Fibroblast of the aortic adventitia (primary cell): ENCODE data around the gene CYB5RL. TPM values are rescaled to one million over a fixed set of nuclear protein-coding genes. Genes with fewer than 3 reads are reported as not detected.
"Not testable (repeated sequence)": the region's sequence is repeated elsewhere in the genome, so short reads cannot be mapped to it uniquely, and the experiment has no call there.

Experiments used
- DNase-seq: peaks from one replicate; pipeline ENCODE4 v3.0.0-alpha.2; 2010; ENCODE audit warnings: low read depth
- H3K4me3 ChIP-seq: 2 replicates; pipeline ENCODE4 v1.5.1; 2011; ENCODE audit warnings: low read depth, mild to moderate bottlenecking, control low read depth, low read length, moderate library complexity
- total RNA-seq: library from RNA; depleted of rRNA; stranded (reverse); fragments of >200 nt; gene quantifications from 2 replicates; pipeline ENCODE4 v1.2.3, GENCODE V29; 2012; ENCODE audit warnings: low replicate concordance
- TF ChIP-seq, protein P1 (sequence below): IDR thresholded peaks from 2 replicates; pipeline ENCODE4 v1.5.1; 2011; ENCODE audit warnings: mild to moderate bottlenecking, low read length, control low read depth, inconsistent platforms; ENCODE audit not compliant: insufficient read depth

The CYB5RL gene
- total RNA-seq, 1 donor, result 10.9 TPM

DNA sequence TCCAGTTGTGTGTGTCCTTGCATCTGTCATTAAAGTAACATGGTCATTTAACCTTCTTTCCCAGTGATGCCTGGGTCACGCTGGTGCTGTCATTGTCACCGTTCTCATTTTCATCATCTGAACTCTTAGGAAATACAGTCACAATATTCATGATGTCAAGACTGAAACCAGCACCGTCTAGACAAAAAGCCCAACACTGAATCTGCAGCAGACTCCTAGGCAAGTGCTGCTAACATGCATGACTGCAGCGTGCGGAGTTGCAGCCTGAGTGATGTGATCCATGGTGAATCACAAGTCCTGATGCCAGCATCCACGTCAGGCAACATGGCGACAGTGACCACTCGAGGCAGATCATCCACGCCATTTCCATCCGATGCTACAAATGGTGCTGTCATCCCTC is 37.8 kb upstream of the CYB5RL start:
- no peak for DNase-seq
- TF ChIP-seq, protein P1, sequence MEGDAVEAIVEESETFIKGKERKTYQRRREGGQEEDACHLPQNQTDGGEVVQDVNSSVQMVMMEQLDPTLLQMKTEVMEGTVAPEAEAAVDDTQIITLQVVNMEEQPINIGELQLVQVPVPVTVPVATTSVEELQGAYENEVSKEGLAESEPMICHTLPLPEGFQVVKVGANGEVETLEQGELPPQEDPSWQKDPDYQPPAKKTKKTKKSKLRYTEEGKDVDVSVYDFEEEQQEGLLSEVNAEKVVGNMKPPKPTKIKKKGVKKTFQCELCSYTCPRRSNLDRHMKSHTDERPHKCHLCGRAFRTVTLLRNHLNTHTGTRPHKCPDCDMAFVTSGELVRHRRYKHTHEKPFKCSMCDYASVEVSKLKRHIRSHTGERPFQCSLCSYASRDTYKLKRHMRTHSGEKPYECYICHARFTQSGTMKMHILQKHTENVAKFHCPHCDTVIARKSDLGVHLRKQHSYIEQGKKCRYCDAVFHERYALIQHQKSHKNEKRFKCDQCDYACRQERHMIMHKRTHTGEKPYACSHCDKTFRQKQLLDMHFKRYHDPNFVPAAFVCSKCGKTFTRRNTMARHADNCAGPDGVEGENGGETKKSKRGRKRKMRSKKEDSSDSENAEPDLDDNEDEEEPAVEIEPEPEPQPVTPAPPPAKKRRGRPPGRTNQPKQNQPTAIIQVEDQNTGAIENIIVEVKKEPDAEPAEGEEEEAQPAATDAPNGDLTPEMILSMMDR, result no peak

DNA sequence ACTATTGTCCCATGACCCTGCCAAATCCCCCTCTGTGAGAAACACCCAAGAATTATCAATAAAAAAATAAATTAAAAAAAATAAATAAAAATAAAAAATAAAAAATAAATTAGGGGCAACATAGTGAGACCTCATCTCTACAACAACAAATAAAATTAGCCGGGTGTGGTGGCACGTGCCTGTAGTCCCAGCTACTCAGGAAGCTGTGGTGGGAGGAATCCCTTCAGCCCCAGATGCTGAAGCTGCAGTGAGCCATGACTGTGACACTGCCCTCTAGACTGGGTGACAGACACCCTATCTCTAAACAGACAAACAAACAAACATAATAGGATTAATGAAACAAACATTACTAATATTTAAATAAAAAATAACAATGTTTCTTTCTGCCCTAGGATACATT is 34.5 kb upstream of the CYB5RL start:
- H3K4me3 ChIP-seq, result no peak overlapping the region
- DNase-seq, result no peak
- TF ChIP-seq, protein P1, result no peak

More for the DNA sequence above, 37.8 kb upstream of the CYB5RL start:
- H3K4me3 ChIP-seq, result no peak overlapping the region

DNA sequence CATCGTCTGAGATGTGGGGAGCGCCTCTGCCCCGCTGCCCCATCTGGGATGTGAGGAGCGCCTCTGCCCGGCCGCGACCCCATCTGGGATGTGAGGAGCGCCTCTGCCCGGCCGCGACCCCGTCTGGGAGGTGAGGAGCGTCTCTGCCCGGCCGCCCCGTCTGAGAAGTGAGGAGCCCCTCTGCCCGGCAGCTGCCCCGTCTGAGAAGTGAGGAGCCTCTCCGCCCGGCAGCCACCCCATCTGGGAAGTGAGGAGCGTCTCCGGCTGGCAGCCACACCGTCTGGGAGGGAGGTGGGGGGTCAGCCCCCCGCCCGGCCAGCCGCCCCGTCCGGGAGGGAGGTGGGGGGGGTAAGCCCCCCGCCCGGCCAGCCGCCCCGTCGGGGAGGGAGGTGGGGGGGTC is 33.4 kb upstream of the CYB5RL start:
- not testable (repeated sequence) for DNase-seq, H3K4me3 ChIP-seq

DNA sequence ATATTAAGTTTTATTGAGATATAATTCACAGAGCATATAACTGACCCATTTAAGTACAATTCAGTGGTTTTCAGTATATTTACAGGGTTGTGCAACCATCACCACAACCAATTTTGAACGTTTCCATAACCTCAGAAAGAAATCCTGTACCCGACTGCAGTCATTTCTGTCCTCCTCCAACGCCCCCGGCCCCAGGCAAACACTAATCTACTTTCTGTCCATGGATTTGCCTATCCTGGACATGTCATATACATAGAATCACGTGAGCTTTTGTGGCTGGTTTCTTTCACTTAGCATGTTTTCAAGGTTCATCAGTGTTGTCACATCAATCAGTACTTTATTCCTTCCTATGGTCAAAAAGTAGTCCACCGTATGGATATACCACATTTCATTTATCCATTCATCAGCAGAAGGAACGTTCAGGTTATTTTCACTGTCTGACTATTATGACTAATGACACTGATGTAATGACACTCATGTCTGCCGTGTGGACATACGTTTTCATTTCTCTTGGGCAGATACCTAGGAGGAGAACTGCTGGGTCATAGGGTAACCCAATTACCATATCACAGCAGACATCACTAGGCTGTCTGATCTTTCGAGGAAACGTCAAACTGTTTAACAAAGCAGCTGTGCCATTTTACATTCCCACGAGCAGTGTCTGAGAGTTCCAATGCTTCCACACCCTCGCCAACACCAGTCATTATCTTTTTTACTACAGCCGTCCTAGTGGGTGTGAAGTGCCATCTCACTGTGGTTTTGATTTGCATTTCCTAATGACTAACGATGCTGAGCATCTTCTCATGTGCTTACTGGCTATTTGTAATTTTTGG is 30.9 kb upstream of the CYB5RL start:
- TF ChIP-seq, protein P1, result no peak
- no peak for DNase-seq
- no peak overlapping the region for H3K4me3 ChIP-seq

DNA sequence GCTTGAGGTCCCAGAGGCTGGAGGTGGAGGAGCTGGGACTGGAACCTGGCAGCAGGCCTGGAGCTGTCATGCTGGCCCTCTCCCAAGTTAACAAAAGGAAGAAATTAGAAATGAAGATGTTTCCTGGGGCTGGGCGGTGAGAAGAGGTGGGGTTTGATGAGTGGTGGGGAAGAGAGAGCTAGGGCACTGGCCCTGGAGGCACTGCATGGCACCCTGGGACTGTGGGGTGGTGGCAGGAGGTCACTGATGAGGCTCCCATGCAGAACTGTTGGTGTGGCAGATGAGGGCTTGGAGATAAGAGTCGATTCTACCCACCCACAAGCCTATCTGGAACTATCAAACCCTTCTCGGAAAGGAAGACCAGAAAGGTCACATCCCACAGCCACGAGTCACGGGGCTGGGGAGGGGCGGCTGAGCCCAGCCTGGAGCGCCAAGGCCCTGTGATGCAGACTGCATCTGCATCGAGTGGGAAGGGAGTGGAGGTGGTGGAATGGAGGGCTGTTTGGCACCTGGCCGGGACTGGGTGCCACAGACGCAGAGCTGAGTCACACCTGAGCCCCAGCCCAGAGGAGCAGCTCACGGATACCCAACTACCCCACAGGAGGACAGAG is 29.6 kb upstream of the CYB5RL start:
- peak; percentile 67 for DNase-seq
- no peak overlapping the region for H3K4me3 ChIP-seq
- TF ChIP-seq, protein P1, result no peak

DNA sequence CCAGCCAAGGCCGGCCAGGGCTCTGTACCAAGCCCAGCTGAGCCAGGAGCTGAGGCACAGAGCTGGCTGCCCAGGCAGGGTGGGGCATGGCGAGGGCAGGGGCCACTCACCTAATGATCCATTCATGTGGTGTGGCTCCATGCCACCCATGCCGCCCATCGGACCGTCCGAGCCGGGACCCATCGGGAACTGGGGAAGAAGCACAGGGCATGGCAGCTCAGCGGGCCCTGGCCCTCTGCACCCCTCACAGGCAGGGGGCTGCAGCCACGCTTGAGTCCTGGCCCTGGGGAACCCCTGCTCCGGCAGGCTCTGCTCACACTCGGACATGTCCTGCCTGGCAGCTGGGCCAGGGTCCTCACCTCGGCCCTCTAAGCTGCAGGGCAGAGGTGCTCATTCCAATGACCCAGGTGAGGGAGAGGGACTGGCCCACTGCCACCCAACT is 28.8 kb upstream of the CYB5RL start:
- TF ChIP-seq, protein P1, result no peak
- DNase-seq, result no peak
- no peak overlapping the region for H3K4me3 ChIP-seq

DNA sequence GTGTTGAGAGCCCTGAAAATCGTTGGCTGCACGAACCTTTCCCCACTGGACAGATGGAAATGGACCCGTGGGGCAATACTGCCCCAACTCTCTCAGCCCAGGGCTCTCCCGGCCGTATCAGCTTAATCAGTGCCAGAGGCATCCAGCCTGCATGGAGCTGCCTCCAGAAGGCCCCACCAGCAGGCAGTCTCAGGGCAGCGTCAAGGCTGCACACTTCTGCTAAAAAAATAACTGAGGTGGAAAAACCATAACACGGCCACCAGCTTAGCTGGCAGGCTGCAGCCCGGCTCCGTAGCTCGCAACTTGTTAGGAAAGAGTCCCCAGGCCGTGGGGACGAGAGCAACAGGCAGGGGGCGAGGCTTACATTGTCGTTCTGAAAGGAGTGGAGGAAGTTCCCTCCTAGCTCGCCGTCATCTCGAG is 28.1 kb upstream of the CYB5RL start:
- TF ChIP-seq, protein P1, result no peak
- no peak for DNase-seq
- no peak overlapping the region for H3K4me3 ChIP-seq
